ENCODE measurements around the gene FNDC10.
"Not testable (repeated sequence)": the region's sequence is repeated elsewhere in the genome, so short reads cannot be mapped to it uniquely, and the experiment has no call there.

The FNDC10 gene

DNA sequence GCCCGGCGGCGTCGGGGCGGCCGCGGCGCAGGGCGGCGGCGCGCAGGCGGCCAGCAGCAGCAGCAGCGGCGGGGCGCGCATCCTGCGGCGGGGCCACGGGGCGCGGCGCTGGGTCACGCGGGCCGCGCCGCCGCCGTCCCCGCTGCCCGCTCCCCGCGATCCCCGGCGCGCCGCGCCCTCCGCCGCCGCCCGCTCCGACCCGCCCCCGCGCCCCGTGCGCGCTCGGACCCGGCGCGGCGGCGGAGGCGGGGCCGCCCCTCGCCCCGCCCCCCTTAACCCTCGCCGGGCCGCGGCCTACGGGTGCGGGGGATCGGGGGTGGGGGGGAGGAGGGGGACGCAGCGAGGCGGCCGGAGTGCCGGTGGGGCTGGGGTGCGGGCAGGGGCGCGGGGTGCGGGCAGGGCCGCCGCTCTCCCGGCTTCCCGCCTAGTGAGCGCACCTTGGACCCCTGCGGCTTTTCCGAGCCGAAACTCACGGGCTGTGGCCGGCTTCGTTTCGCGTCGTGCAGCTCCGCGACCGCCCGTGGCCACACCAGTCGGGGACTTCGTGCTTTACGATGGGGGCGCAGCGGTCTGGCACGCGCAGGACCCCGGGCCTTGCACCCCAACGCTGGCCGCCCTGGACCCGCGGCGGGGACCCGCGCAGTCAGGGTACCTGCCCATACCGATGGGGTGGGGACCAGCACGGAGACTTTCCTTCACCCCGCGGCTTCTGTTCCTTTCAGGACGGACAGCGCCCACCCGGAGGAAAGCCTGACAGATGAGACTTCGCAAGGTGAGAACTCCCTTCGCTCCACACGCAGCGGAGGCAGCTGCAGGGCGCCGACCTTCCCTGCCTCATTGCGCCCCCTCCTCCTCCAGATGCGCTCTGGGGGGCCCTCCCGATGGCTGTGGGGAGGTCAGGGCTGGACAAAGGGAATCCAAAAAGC is at the start of gene FNDC10:
FNDC10 (minus strand) TSS at position 201 of the 926 bp plus-strand sequence; CDS start at position 81, 120 bp downstream.
- no peak for DNase-seq (ENCODE audit: low read depth in 1 of 2, low spot score in 1 of 2)

DNA sequence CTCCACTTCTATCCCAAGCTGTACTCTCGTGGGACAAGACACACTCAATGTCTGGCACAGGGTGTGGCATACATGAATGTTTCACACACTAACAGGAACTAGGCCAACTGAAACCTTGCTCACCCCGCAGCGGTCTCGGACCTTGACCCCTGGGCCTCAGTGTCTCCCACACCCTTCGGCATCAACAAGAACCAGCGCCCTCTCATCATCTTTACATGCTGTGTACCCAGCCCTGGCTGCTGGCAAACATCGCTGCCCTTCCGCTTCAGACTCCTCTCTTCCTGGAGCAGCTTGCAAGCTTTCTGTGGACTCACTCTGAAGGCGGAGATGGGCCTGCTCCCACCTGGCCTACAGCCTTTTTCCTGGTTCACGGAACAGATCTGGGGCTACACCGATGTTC is 48.3 kb upstream of the FNDC10 start:
- not testable (repeated sequence) for DNase-seq (ENCODE audit: low read depth in 1 of 2, low spot score in 1 of 2)

DNA sequence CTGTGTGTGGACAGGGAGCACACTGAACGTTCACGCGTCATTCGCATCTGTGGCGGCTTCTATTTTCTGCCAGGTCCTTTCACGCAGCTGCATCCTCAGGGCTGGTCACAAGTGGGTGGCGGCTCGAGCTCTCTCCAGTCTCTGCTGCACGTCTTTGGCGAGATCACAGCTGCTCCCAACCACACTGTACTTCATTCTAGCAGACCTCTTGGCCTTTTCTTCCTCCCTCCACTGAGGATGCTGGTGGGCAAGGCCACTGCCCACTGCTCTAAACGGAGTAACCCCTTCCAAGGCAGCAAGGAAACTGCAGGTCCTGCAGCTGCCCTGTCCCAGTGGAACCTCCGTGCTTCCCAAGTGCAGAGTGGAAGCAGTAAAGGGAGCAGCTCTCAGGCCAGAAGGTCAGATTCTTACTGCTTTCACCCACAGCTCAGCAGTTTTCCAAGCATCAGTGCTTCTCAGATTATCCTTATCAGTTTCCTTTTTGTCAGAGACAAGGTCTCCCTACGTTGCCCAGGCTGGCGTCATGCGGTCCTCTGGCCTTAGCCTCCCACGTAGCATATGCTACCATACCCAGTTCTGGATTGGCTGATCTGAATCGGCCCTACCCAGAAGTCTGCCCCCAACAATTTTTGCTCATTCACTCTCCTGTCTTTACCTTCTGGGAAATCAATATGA is 47.8 kb upstream of the FNDC10 start:
- DNase-seq (ENCODE audit: low read depth in 1 of 2, low spot score in 1 of 2) = not testable (repeated sequence)

DNA sequence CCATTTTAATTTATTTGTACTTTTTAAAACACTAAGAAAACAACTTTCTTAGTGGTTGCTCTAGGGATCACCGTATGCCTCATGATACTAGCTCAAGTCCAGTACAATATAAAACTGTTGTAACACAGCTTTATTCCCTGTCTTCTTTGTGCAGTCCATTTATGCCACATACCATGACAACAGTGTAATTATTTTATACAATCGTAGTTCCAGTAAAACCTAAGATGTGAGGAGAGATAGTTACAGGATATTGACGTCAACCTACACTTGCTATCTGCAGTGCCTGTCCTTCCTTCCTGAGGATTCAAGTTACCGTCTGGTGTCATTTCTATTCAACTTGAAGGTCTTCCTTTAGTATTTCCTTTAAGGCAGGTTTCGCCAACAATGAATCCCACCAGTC is 46.4 kb upstream of the FNDC10 start:
- DNase-seq (ENCODE audit: low read depth in 1 of 2, low spot score in 1 of 2) = not testable (repeated sequence)

DNA sequence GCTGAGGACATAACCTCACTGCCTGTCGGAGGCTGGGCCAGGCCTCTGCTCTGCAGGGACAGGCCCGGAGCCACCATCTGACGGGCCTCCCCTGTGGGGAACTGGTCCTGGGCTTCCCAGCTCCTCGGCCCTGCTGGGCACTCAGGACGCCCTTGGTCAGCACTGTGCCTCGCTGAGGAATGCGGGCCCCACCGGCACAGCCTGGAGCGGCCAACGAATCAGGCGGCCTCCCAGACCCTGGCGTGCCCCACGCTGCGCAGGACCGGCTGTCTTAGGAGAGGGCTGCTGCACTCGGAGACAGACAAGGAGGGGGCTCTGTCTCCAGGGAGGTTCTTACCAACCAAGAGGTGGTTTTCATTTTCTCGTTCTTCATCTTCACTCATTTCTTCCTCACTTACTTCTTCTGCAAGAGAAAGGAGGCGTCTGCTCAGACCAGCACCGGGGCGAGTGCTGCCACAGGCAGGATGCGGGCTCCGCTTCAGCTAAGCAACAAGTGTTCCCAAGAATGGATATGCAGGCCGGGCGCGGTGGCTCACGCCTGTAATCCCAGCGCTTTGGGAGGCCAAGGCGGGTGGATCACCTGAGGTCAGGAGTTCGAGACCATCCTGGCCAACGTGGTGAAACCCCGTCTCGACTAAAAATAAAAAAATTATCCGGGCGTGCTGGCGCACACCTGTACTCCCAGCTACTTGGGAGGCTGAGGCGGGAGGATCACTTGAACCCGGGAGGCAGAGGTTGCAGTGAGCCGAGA is 41.0 kb upstream of the FNDC10 start:
- DNase-seq (ENCODE audit: low read depth in 1 of 2, low spot score in 1 of 2) = not testable (repeated sequence)

DNA sequence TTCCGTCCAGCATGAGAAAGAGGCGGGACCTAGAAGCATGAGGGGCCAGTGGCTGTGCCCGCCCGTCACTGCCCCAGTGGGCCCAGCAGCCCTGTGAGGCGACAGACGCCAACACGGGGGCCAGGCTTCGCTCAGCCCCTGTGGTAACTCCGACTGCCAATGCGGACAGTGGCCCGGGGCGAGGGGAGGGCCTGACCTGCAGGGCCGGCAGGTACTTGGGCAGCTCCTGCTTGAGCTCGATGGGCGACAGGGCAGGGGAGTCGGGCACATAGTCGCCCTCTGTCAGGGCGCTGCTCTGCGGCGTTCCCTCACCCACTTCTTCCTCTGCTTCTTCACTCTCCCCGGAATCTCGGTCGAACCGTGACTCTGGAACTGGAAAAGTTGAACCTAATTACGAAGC is 40.1 kb upstream of the FNDC10 start:
- not testable (repeated sequence) for DNase-seq (ENCODE audit: low read depth in 1 of 2, low spot score in 1 of 2)

DNA sequence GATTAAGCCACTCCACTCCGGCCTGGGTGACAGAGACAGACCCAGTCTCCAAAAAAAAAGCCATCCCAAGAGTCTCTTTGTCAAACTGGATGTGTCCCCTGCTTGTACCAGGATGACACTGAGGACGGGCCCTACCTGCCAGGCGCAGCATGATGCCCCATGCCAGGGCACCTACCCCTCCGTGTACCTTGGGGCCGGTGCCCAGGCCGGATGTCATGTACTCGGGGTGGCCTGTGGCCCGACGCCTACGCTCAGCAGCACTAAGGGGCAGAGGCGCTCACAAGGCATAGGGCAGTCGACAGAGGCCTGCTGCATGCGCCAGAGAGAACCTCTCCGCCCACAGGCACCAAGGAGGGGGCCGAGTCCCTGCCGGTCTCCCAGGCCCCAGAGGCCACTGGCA is 39.4 kb upstream of the FNDC10 start:
- not testable (repeated sequence) for DNase-seq (ENCODE audit: low read depth in 1 of 2, low spot score in 1 of 2)

DNA sequence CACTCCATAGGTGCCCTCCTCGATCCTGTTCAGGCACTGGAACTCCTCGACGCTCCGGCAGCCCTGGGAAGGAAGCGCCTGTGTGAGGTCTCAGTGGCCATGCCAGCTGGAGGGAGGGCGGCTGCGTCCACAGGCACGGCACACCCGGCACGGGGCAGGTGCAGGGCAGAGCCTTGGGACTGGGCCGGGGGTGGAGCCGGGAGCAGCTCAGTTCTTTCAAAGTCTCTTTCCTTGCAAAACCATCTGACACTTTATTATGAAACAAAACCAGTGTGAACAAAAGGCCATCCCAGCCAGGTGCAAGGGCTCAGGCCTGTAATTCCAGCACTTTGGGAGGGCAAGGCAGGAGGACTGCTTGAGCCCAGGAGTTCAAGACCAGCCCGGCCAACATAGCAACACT is 38.6 kb upstream of the FNDC10 start:
- not testable (repeated sequence) for DNase-seq (ENCODE audit: low read depth in 1 of 2, low spot score in 1 of 2)

DNA sequence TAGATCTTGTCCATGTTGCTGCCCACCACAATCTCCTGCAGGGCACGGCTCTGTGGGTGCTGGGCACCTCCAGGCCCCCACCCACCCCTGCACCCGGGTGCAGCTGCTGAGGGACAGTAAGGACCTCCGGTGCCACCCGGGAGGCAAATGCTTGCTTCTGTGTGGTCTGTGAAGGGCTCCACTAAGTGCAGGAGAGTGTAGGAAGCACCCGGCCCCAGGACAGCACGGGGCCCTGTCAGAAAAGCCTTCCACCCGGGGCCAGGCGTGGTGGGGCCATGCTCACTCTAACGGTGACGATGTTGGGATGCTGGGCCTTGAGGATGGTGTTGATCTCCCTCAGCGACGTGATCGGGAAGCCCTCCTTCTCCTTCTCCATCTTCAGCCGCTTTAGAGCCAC is 37.5 kb upstream of the FNDC10 start:
- DNase-seq (ENCODE audit: low read depth in 1 of 2, low spot score in 1 of 2) = not testable (repeated sequence)

DNA sequence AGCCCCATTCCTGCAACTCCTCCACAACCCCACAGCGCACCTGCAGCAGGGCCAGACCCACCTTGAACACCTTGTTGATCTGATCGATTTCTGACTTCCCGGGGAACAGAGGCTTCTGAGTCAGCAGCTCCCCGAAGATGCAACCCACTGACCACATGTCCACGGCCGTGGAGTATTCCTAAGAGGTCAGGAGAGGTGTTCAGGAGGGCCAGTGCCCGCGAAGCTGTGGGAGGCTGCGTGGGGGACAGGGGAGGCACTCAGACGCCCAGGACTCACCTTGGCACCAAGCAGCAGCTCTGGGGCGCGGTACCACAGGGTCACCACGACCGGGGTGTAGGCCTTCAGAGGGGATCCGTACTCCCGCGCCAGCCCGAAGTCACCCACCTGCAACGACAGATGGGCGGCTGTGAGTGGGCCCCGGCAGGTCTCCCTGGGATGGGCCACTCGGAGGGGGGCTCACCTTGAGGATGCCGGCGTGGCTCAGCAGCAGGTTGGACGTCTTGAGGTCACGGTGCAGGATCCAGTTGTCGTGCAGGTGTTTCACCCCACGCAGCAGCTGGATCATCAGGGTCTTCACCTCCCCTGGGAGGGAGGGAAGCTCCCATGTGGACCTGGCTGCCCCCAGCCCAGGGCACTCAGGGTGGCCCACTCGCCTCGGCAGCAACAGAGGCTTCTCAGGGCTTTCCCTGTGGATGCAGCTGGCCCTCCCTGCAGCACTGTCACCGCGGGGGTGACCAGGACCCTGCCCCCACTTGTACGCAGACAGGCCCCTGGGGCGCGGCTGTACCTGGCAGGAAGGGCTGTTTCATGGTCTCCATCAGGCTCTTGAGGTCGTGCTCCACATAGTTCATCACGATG is 36.9 kb upstream of the FNDC10 start:
- DNase-seq (ENCODE audit: low read depth in 1 of 2, low spot score in 1 of 2) = not testable (repeated sequence)

DNA sequence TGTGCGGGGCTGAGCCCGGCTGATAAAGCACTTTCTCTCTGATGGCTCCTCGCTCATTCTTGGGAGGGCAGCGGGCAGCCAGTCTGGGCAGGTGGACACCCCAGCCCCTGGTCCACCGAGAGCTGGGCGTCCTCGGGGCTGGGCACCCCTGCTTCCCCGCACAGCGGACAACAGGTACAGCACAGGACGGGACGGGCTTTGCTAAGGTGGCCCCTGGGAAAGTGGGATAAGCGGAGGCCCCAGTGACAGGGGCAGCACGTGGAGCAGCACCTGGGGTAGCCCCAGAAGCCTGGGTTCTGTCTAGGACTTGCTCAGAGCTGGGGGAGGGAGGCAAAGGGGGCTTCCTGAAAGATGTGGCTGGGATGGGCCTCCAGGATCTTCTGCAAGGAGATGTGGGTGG is 34.7 kb upstream of the FNDC10 start:
- DNase-seq (ENCODE audit: low read depth in 1 of 2, low spot score in 1 of 2) = not testable (repeated sequence)

DNA sequence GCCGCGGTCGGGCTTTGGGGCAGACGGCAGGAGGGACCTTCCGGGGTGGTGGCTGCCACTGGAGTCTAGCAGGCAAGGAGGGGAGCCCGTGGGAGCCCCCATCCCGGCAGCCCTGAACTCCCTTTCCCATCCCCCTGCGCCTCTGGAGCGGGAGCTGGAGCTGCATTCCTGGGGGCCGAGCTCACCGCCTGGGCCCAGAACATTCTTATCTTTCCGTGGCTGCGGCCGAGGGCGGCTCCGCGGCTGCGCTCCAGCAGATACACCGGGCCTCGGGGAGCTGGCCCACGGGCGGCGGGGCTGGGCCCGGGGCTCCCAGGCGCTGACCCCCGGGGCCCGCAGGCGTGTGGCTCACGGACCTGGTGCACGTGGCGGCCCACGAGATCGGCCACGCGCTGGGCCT is 33.5 kb upstream of the FNDC10 start:
- DNase-seq (ENCODE audit: low read depth in 1 of 2, low spot score in 1 of 2) = not testable (repeated sequence)

DNA sequence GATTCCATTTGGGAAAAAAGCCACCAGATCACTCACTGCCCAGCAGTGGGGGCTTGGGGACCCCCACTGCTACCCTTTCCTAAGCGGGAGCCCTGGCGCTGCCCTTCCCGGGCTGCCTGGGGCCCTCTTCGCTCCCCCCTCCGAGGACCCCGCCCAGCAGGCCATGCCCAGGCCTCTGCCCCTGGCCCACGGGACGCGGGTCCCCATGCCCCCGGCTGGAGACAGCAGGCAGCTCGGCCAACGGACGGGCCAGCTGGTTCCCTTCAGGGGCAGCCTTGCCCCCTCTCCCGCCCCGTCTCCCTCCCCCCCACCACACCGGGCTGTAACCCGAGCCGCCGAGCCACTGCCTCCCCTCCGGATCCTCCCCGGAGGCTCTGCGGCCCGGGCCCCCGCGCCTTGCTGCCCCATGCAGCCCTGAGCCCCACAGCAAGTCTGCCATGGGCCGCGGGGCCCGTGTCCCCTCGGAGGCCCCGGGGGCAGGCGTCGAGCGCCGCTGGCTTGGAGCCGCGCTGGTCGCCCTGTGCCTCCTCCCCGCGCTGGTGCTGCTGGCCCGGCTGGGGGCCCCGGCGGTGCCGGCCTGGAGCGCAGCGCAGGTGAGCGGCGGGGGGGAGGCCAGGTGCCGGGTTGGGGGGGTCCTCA is 32.0 kb upstream of the FNDC10 start, which contains the start of gene MMP23B:
MMP23B (plus strand) TSS at position 392 of the 639 bp plus-strand sequence; CDS start at position 438, 46 bp downstream.
- no peak for DNase-seq (ENCODE audit: low read depth in 1 of 2, low spot score in 1 of 2)

DNA sequence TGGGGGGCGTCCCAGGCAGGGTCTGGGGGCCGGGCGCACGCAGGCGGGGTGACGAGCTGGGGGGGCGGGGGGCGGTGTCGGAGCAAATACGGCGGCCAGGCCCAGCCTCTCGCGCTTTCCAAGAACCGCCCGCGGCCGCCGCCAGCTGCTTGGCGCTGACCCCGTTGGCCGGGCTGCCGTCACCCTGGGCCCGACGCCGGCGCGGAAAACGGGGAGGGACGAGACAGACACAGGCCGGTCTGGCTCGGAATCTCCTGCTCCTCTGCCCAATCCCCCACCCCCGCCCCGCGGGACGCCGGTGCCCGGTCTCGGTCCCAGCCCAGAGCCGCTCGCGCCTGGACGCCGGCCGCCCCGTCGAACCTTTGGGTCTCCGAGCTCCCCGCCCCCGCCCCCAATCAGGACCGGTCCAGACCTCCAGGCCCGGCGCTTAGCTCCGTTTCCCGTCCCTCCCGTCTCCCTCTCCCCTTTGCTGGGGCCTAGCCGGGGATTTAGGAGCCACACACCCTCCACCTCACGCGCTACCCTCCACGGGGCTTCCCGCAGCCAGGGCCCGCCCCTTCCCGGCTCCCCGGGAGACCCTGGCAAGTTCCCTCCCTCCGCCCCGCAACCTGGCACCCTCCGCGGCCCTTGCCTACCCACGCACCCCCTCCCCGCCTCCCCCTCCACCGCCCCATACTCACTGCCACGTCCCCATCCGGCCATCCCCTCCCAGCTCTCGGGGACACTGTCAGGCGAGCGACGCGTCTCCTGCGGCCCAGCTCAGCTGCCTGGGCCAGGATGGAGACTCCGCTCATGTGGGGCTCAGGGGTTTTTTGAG is 31.2 kb upstream of the FNDC10 start:
- DNase-seq (ENCODE audit: low read depth in 1 of 2, low spot score in 1 of 2) = no peak

DNA sequence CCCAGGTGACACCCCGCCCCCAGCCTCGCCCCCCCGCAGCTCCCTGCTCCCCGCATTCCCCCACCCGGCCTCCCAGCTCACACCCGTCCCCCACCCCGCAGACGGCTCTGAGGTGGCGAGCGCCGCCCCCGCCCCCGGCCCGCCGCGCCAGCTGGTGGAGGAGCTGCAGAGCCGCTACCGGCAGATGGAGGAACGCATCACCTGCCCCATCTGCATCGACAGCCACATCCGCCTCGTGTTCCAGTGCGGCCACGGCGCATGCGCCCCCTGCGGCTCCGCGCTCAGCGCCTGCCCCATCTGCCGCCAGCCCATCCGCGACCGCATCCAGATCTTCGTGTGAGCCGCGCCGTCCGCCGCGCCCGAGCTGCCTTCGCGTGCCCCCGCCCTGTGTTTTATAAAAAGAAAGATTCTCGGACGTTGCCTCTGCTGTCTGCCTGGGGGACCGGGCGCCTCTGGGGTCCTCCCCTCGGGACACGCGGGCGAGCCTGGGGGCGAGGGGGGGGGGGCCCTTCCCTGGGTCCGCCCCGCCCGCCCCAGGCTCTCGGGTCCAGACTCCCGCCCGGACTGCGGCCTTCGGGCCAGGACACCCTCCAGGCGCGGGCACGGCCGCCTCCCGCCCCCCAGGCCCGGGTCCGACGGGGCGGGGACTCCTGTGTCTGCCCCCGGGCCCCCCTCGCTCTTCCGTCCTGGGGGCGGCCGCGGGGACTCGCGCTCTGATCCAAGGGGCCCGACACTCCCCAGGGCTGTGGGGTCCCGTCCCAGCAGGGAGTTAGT is 30.4 kb upstream of the FNDC10 start:
- peak; percentile 77 to 85 for DNase-seq (ENCODE audit: low read depth in 1 of 2, low spot score in 1 of 2)

DNA sequence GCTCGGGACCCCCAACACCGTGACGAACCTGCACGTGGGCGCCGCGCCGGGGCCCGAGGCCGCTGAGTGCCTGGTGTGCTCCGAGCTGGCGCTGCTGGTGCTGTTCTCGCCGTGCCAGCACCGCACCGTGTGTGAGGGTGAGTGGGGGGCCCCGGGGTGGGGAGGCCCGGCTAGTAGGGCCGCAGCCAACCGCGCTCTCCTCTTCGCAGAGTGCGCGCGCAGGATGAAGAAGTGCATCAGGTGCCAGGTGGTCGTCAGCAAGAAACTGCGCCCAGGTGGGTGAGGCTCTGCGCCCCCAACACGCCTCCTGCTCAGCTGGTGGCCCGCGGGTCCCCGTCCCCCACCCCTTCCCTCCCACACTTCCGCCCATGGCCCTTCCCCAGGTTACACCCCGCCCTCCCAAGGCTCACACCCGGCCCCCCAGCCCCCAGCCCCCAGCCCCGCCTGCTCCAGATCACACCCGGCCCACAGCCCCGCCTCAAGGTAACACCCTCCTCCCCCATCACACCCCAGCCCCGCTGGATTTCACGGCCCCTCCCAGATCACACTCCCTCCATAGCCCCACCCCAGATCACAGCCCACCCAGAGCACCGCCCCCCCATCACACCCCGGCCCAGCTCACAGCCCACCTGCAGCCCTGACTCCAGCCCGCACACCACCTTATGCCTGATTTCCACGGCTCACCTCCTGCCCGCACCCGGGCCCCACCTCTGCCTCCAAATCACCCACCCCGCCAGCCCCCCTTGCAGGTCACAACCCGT is 29.7 kb upstream of the FNDC10 start:
- peak; percentile 26 to 57 for DNase-seq (ENCODE audit: low read depth in 1 of 2, low spot score in 1 of 2)

DNA sequence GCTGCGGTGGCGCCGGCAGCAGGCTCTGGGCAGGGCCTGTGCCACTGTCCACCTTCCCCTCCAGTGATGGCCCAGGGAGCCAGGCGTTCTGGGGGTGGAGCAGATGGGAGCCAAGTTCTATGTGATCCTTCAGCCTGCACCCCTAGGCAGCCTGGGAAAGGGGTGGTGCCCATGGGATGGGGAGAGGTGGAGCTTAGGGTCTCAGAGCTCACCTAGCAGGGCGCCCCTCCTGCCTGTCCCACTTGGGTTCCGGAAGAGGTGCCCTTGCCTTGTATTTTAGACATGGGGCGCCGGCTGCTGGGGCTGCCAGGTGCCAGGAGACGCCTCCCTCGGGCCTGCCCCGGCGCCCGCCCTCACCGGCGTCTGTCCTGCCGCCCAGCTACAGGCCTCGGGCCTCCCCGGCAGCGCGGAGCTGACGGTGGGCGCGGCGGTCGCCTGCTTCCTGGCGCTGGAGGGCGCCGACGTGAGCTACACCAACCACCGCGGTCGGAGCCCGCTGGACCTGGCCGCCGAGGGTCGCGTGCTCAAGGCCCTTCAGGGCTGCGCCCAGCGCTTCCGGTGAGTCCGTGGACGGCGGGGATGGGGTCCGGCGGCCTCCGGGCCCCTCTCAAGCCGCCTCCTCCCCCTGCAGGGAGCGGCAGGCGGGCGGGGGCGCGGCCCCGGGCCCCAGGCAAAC is 29.0 kb upstream of the FNDC10 start:
- DNase-seq (ENCODE audit: low read depth in 1 of 2, low spot score in 1 of 2) = peak in 1 of 2 donors; percentile 33

Measured in activated CD4-positive, alpha-beta T cell treated with anti-CD3 and anti-CD28 coated beads, Interleukin-2, amount 50 U/mL, for 24 hours (primary cell).